PFSK-1 (cell line): ENCODE measurements around the gene MAPK8IP1.

Experiments
- POLR2AphosphoS5 ChIP-seq: IDR thresholded peaks from 2 replicates; pipeline ENCODE4 v1.6.1; 2012; ENCODE audit warnings: low read depth, mild to moderate bottlenecking, control low read depth, low read length, moderate library complexity
- REST ChIP-seq, 2 experiments: IDR thresholded peaks; 2 replicates each; pipeline versions ENCODE4 v1.6.1 to v1.8.0; 2011 to 2012; ENCODE audit warnings: low read depth in 2 of 2, low read length in 2 of 2, control low read depth in 1 of 2, inconsistent platforms in 1 of 2, mild to moderate bottlenecking in 1 of 2, moderate library complexity in 1 of 2; ENCODE audit not compliant: insufficient read depth in 1 of 2

GRCh38 chr11:45927332-45927683, 41.9 kb downstream of the MAPK8IP1 start:
- TF ChIP-seq POLR2AphosphoS5 (no peak), REST (IDR thresholded peaks at IDR 0.05; ENCODE audit: insufficient read depth in 1 of 2, low read depth in 2 of 2, low read length in 2 of 2) (no peak)
